Vagina (tissue), 2 donors: ENCODE measurements around the gene RABGAP1L. TPM values are rescaled to one million over a fixed set of nuclear protein-coding genes. Genes with fewer than 3 reads are reported as not detected.

Source experiments
- DNase-seq, 2 donors: peaks; one replicate each; pipeline ENCODE4 v3.0.0-alpha.2; 2017; ENCODE audit errors: extremely low spot score in 2 of 2
- H3K27ac ChIP-seq: fragments of 200-600 bp; sonication (generic); one replicate; pipeline ENCODE4 v1.5.1; 2019
- H3K27me3 ChIP-seq: fragments of 200-600 bp; sonication (generic); one replicate; pipeline ENCODE4 v1.5.1; 2019
- H3K36me3 ChIP-seq, 2 donors: fragments of 200-600 bp; sonication (generic); one replicate each; pipeline ENCODE4 v1.5.1; 2017 to 2019
- H3K4me1 ChIP-seq: fragments of 200-600 bp; sonication (generic); one replicate; pipeline ENCODE4 v1.5.1; 2019
- H3K4me3 ChIP-seq, 2 donors: fragments of 200-600 bp; sonication (generic); 1 replicate in 1 of 2; 2 replicates in 1 of 2; pipeline ENCODE4 v1.5.1; 2016 to 2019
- H3K9me3 ChIP-seq: fragments of 200-600 bp; sonication (generic); one replicate; pipeline ENCODE4 v1.5.1; 2019
- POLR2A ChIP-seq, 2 donors: fragments of 450-650 bp; IDR thresholded peaks; one replicate each; pipeline ENCODE4 v1.6.1; 2017; ENCODE audit warnings: antibody characterized with exemption in 2 of 2, mild to moderate bottlenecking in 2 of 2, moderate library complexity in 2 of 2
- POLR2AphosphoS5 ChIP-seq, 2 donors: sonication (generic); formaldehyde crosslinking; IDR thresholded peaks; one replicate each; pipeline ENCODE4 v1.9.0; 2017; ENCODE audit warnings: antibody characterized with exemption in 2 of 2, mild to moderate bottlenecking in 2 of 2, low read depth in 1 of 2; ENCODE audit not compliant: insufficient read depth in 1 of 2
- intact Hi-C: fragments of 100-400 bp; cut with DNase I; formaldehyde crosslinking; loops from one replicate; pipeline ENCODE4 v1.15.1; 2023
- total RNA-seq: library from RNA; depleted of rRNA; stranded (reverse); fragments of >200 nt; gene quantifications from one replicate; pipeline ENCODE4 v1.2.3, GENCODE V29; 2016
- TF ChIP-seq, protein P1 (sequence below), 3 experiments: fragments of 450-650 bp in 2 of 3; fragments of 200-600 bp in 1 of 3; sonication (generic) in 1 of 3; IDR thresholded peaks; one replicate each; pipeline ENCODE4 v1.5.1; 2017 to 2019; ENCODE audit warnings: antibody characterized with exemption in 3 of 3, mild to moderate bottlenecking in 2 of 3, moderate library complexity in 2 of 3

Gene RABGAP1L
- total RNA-seq, 1 donor from 2014 or later = 40.0 TPM

DNA sequence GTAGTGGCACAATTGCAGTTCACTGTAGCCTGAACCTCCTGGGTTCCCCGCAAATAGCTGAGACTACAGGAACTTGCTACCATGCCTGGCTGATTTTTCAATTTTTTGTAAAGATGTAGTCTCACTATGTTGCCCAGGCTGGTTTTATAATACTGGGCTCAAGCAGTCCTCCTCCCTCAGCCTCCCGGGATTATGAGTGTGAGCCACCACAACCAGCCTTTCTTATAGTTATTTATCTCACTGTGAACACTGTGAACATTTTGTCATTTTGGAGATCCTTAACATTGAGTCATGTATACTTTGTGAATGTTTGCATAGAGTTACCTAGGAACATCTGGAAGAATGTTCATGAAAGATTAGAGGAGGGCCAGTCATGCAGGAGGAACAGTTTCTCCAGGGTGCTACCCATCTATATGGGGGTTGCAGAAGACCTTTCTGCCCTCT lies 713.3 kb downstream of the RABGAP1L start:
- TF ChIP-seq, protein P1, sequence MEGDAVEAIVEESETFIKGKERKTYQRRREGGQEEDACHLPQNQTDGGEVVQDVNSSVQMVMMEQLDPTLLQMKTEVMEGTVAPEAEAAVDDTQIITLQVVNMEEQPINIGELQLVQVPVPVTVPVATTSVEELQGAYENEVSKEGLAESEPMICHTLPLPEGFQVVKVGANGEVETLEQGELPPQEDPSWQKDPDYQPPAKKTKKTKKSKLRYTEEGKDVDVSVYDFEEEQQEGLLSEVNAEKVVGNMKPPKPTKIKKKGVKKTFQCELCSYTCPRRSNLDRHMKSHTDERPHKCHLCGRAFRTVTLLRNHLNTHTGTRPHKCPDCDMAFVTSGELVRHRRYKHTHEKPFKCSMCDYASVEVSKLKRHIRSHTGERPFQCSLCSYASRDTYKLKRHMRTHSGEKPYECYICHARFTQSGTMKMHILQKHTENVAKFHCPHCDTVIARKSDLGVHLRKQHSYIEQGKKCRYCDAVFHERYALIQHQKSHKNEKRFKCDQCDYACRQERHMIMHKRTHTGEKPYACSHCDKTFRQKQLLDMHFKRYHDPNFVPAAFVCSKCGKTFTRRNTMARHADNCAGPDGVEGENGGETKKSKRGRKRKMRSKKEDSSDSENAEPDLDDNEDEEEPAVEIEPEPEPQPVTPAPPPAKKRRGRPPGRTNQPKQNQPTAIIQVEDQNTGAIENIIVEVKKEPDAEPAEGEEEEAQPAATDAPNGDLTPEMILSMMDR (IDR thresholded peaks at IDR 0.05) = no peak
- TF ChIP-seq POLR2A (IDR thresholded peaks at IDR 0.05) (no peak), POLR2AphosphoS5 (IDR thresholded peaks at IDR 0.05; ENCODE audit: insufficient read depth in 1 of 2, low read depth in 1 of 2) (no peak)
- Histone ChIP-seq H3K27me3 (no peaks in the 10 kb centered on the region), H3K4me1 (no peaks in the 10 kb centered on the region), H3K36me3 (no peaks in the 10 kb centered on the region), H3K4me3 (no peak overlapping the region), H3K27ac (no peak overlapping the region), H3K9me3 (no peaks in the 10 kb centered on the region)
- DNase-seq = no peak
- intact Hi-C loops = no loop called here

DNA sequence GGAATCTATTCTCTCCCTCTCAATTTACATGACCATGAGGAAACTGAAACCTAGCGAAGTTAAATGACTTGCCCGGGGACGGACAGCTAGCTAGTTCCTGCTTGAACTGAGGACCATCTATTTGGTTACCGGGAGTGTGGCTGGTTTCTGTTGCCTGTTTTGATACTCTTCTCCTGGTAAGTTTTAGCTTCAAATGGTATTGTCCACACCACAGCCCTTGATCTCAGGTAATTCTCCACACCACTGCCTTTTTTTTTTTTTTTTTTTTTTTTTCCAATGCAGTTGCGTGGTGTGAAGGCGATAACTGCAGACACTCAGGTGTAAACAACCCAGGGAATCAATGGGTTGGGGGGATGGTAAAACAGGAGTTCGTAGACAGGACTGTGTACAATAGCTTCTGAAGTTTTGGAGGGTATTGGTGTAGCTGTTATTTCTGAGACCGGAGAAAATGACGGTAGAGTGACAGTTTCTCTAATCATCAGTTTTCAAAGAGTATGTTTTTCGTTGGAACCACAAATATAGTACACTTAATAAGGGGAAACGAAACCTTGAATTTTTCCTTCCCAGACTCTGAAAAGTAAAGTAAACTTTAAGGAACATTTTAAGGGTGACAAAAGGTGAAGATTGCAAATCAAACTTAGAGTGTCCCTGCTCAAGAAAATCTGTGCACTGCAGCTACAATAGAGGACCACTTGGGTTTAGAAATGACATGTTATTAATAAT lies 715.2 kb downstream of the RABGAP1L start:
- Histone ChIP-seq H3K36me3 (no peaks in the 10 kb centered on the region), H3K4me1 (no peaks in the 10 kb centered on the region), H3K27ac (no peak overlapping the region), H3K4me3 (no peak overlapping the region), H3K9me3 (no peaks in the 10 kb centered on the region), H3K27me3 (no peaks in the 10 kb centered on the region)
- intact Hi-C loops = no loop called here
- no peak for DNase-seq
- TF ChIP-seq, protein P1 (IDR thresholded peaks at IDR 0.05) = no peak
- TF ChIP-seq POLR2AphosphoS5 (IDR thresholded peaks at IDR 0.05; ENCODE audit: insufficient read depth in 1 of 2, low read depth in 1 of 2) = no peak

DNA sequence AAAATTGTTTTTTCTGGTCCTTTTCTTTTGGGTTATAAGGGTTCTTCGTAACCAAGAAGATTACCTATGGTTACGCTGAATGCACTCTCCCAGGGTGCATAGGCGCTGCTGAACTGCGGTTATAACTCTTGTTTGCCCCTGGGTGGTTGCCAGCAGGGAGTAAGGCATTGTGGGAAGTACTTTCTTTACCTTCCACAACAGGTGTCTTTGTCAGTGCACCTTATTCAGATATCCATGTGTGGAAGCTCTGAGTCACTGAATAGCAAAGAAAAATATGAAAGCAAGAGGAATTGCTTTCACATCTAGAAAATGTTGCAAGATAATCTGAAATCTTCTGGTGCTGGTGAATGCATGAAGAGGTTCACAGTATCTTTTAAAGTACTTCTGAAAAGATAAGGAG lies 716.0 kb downstream of the RABGAP1L start:
- Histone ChIP-seq H3K36me3 (no peaks in the 10 kb centered on the region), H3K4me1 (no peaks in the 10 kb centered on the region), H3K27me3 (no peaks in the 10 kb centered on the region), H3K9me3 (no peaks in the 10 kb centered on the region), H3K4me3 (no peak overlapping the region), H3K27ac (no peak overlapping the region)
- DNase-seq = no peak
- intact Hi-C loops = no loop called here
- TF ChIP-seq POLR2A (IDR thresholded peaks at IDR 0.05) (no peak), POLR2AphosphoS5 (IDR thresholded peaks at IDR 0.05; ENCODE audit: insufficient read depth in 1 of 2, low read depth in 1 of 2) (no peak)
- TF ChIP-seq, protein P1 (IDR thresholded peaks at IDR 0.05) = no peak

DNA sequence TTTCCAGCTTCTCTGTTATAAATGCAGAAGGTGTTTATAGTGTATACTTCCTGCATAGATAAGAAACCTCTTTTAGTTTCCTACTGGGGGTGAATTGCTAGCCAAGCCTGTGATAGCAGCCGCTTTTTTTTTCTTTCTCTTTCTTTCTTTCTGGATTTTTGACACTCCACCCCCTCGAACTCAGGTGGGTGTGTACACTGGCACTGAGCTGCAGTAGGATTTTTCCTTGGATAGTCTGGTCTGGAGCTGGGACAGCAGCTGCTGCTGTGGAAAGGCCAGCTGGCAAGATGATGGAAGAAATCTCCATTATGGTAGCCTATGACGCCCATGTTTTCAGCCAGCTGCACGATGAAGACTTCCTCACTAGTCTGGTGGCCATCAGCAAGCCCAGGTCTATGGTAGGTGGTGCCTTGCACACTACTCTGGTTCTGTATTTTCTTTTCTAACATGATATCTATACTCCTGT lies 717.9 kb downstream of the RABGAP1L start:
- no peak for DNase-seq
- H3K4me1 ChIP-seq = no peaks in the 10 kb centered on the region
- H3K27ac ChIP-seq = no peak overlapping the region
- intact Hi-C loops = no loop called here
- H3K36me3 ChIP-seq = no peaks in the 10 kb centered on the region
- no peaks in the 10 kb centered on the region for H3K9me3 ChIP-seq
- H3K27me3 ChIP-seq = no peaks in the 10 kb centered on the region
- H3K4me3 ChIP-seq = no peak overlapping the region
- TF ChIP-seq POLR2AphosphoS5 (IDR thresholded peaks at IDR 0.05; ENCODE audit: insufficient read depth in 1 of 2, low read depth in 1 of 2) (no peak), POLR2A (IDR thresholded peaks at IDR 0.05) (no peak)
- TF ChIP-seq, protein P1 (IDR thresholded peaks at IDR 0.05) = no peak

DNA sequence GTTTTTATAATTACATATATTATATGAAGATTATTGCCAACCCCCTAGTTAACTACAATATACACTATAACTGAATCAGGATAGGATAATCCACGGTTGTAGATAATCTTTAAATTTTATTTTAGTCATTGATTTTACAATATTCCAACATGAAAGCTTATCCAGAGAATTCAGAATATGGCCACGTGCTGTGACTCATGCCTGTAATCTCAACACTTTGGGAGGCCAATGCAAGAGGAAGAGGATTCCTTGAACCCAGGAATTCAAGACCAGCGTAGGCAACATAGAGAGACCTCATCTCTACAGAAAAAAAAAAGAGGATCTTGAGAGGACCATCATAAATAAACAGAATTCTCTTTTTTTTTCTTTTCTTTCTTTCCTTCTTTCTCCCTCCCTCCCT lies 720.9 kb downstream of the RABGAP1L start:
- TF ChIP-seq POLR2A (IDR thresholded peaks at IDR 0.05) = no peak
- TF ChIP-seq POLR2AphosphoS5 (IDR thresholded peaks at IDR 0.05; ENCODE audit: insufficient read depth in 1 of 2, low read depth in 1 of 2) = no peak
- TF ChIP-seq, protein P1 (IDR thresholded peaks at IDR 0.05) = no peak
- Histone ChIP-seq H3K27me3 (no peaks in the 10 kb centered on the region), H3K36me3 (no peaks in the 10 kb centered on the region), H3K4me3 (no peak overlapping the region), H3K27ac (no peak overlapping the region), H3K9me3 (no peaks in the 10 kb centered on the region), H3K4me1 (no peaks in the 10 kb centered on the region)
- intact Hi-C loops = no loop called here
- no peak for DNase-seq
